ENCODE measurements around the gene DNHD1. TPM values are rescaled to one million over a fixed set of nuclear protein-coding genes. Genes with fewer than 3 reads are reported as not detected.

Gene DNHD1
- total and polyA plus RNA-seq, 2 of the 4 experiments (the other 2 are of a cell fraction) = 1.8 to 3.6 TPM

DNA sequence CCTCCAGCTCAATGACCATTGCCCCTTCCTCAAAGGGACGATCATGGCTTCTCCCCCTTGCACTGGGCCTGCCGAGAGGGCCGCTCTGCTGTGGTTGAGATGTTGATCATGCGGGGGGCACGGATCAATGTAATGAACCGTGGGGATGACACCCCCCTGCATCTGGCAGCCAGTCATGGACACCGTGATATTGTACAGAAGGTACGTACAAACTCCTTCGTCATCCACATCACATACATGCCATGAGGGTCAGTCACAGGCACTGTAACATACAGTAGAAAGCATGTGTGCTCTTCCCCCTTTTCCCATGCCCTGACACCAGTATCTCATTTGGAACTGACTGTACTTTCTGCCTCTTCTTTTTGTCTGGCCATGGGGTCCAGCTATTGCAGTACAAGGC lies 110.9 kb downstream of the DNHD1 start:
- peak overlapping the region; percentile 87 for H2AK9ac ChIP-seq (replicated peaks; ENCODE audit: low read depth, low read length, poor library complexity)
- peak overlapping the region; percentile 91 for H3K23ac ChIP-seq (ENCODE audit: low read depth, low read length)
- in situ Hi-C loops (cut with MboI; ENCODE audit: low sequenced_read_pairs) = no loop called here
- ChIA-PET POLR2A (ENCODE audit: unreplicated experiment) (interaction anchor here (1.3 to 1.7 kb wide), 2 partner anchors 9 to 88 kb away, joined by 4 read pairs; no protein-coding TSS in a partner anchor), CTCF (interaction anchor here (0.6 kb wide), 1 partner anchor 75 kb away, joined by 3 read pairs; the partner anchor contains the start of gene MRPL17)
- H3K56ac ChIP-seq (ENCODE audit: extremely low read depth, insufficient read depth, low read length) = peak overlapping the region; percentile 93
- peaks cover 42% of the 10 kb centered on the region for H3K36me3 ChIP-seq (ENCODE audit: control insufficient read depth, insufficient read depth, low read length)
- H3K4me1 ChIP-seq (ENCODE audit: control insufficient read depth, insufficient read depth, low read length) = peaks cover 31% of the 10 kb centered on the region
- H4K20me1 ChIP-seq (ENCODE audit: insufficient read depth, low read length) = peaks cover 8% of the 10 kb centered on the region
- no peak overlapping the region; the same call in 1 of the 2 replicates for H3K18ac ChIP-seq (ENCODE audit: low read depth, low read length)
- H3K9me1 ChIP-seq (ENCODE audit: insufficient read depth, low read length) = peaks cover 29% of the 10 kb centered on the region
- peak overlapping the region; percentile 93; the same call in 2 of the 3 replicates for H2BK15ac ChIP-seq (ENCODE audit: low read depth, low read length)
- peak overlapping the region; percentile 89 for H3K4ac ChIP-seq (ENCODE audit: low read depth, low read length)
- H3K79me1 ChIP-seq (ENCODE audit: low read depth in 1 of 2, low read length in 2 of 2) = peaks cover 31 to 67% of the 10 kb centered on the region in 2 experiments
- DNase-seq (no peak), ATAC-seq (ENCODE audit: low read depth) (no peak)
- no peak overlapping the region for H2AFZ ChIP-seq (replicated peaks; ENCODE audit: low read length, poor library complexity)
- H2BK5ac ChIP-seq (ENCODE audit: low read depth, low read length, poor library complexity, severe bottlenecking) = peak overlapping the region; percentile 89
- TF ChIP-seq, protein P1, sequence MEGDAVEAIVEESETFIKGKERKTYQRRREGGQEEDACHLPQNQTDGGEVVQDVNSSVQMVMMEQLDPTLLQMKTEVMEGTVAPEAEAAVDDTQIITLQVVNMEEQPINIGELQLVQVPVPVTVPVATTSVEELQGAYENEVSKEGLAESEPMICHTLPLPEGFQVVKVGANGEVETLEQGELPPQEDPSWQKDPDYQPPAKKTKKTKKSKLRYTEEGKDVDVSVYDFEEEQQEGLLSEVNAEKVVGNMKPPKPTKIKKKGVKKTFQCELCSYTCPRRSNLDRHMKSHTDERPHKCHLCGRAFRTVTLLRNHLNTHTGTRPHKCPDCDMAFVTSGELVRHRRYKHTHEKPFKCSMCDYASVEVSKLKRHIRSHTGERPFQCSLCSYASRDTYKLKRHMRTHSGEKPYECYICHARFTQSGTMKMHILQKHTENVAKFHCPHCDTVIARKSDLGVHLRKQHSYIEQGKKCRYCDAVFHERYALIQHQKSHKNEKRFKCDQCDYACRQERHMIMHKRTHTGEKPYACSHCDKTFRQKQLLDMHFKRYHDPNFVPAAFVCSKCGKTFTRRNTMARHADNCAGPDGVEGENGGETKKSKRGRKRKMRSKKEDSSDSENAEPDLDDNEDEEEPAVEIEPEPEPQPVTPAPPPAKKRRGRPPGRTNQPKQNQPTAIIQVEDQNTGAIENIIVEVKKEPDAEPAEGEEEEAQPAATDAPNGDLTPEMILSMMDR (conservative IDR thresholded peaks at IDR 0.05; ENCODE audit: low read depth, low read length) = no peak
- TF ChIP-seq CHD1 (IDR thresholded peaks at IDR 0.05; ENCODE audit: low read depth, low read length) (no peak), POLR2A (IDR thresholded peaks at IDR 0.05; ENCODE audit: low read depth, low read length) (no peak), MXI1 (IDR thresholded peaks at IDR 0.05; ENCODE audit: borderline replicate concordance, low read depth, low read length) (no peak), MAFK (IDR thresholded peaks at IDR 0.05; ENCODE audit: low read depth, low read length) (no peak), RCOR1 (IDR thresholded peaks at IDR 0.05; ENCODE audit: insufficient replicate concordance, low read length) (no peak), BHLHE40 (IDR thresholded peaks at IDR 0.05; ENCODE audit: low read depth, low read length) (no peak), SMC3 (IDR thresholded peaks at IDR 0.05; ENCODE audit: low read depth, low read length) (no peak), RAD21 (IDR thresholded peaks at IDR 0.05; ENCODE audit: low read length) (no peak), FOS (IDR thresholded peaks at IDR 0.05; ENCODE audit: low read depth, low read length) (no peak), ELK1 (IDR thresholded peaks at IDR 0.05; ENCODE audit: borderline replicate concordance, low read depth, low read length) (no peak), MAZ (IDR thresholded peaks at IDR 0.05; ENCODE audit: borderline replicate concordance, low read depth, low read length) (no peak), CEBPB (IDR thresholded peaks at IDR 0.05; ENCODE audit: low read depth, low read length) (no peak), NFE2L2 (IDR thresholded peaks at IDR 0.05; ENCODE audit: low read depth, low read length) (no peak)
- TF ChIP-seq, protein P2, sequence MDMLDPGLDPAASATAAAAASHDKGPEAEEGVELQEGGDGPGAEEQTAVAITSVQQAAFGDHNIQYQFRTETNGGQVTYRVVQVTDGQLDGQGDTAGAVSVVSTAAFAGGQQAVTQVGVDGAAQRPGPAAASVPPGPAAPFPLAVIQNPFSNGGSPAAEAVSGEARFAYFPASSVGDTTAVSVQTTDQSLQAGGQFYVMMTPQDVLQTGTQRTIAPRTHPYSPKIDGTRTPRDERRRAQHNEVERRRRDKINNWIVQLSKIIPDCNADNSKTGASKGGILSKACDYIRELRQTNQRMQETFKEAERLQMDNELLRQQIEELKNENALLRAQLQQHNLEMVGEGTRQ (IDR thresholded peaks at IDR 0.05; ENCODE audit: low read depth, low read length) = no peak
- WGBS, 2 experiments (ENCODE audit: extremely low coverage in 2 of 2, insufficient read length in 1 of 2) = 100% methylated on average over 3 of the region's 9 CpGs; no CpG with 5 or more reads in 1 of the 2 experiments
- peak overlapping the region; percentile 57 for H4K91ac ChIP-seq (ENCODE audit: insufficient read depth, low read depth, low read length)
- peak overlapping the region; percentile 92 for H2BK120ac ChIP-seq (ENCODE audit: low read depth, low read length)
- no peaks in the 10 kb centered on the region for H3K9me3 ChIP-seq (ENCODE audit: control insufficient read depth, insufficient read depth, low read length)
- H3K4me2 ChIP-seq (ENCODE audit: low read depth, low read length) = peak overlapping the region; percentile 71; the same call in 1 of the 2 replicates
- peak overlapping the region; percentile 55 for H2BK20ac ChIP-seq (ENCODE audit: low read depth, low read length)
- intact Hi-C loops (cut with micrococcal nuclease) = no loop called here
- H3K14ac ChIP-seq (replicated peaks; ENCODE audit: low read depth, low read length) = peak overlapping the region; percentile 98
- peak overlapping the region; percentile 73 for H4K5ac ChIP-seq (ENCODE audit: low read depth, low read length)
- H3K9ac ChIP-seq (ENCODE audit: low read depth, low read length) = peak overlapping the region; percentile 75
- H3K27me3 ChIP-seq (ENCODE audit: control insufficient read depth, insufficient read depth, low read length) = no peaks in the 10 kb centered on the region
- dilution Hi-C loops (cut with HindIII; ENCODE audit: low sequenced_read_pairs, unreplicated experiment) = no loop called here
- peak overlapping the region; percentile 98 for H2AK5ac ChIP-seq (ENCODE audit: low read depth, low read length)
- peak overlapping the region; percentile 80 to 85 for H4K8ac ChIP-seq (ENCODE audit: low read depth in 2 of 2, low read length in 2 of 2)
- H3K4me3 ChIP-seq (ENCODE audit: insufficient read depth, low read depth, low read length) = no peak overlapping the region
- peak overlapping the region; percentile 95 for H3K27ac ChIP-seq (ENCODE audit: insufficient read depth, low read length)
- BruUV-seq (replicated peaks) = no TSS peak
